Measurements from ENCODE around the gene TUBB. TPM values are rescaled to one million over a fixed set of nuclear protein-coding genes. Genes with fewer than 3 reads are reported as not detected.

TUBB gene
- 159 and 174 TPM in 2 replicates for polyA plus RNA-seq

DNA sequence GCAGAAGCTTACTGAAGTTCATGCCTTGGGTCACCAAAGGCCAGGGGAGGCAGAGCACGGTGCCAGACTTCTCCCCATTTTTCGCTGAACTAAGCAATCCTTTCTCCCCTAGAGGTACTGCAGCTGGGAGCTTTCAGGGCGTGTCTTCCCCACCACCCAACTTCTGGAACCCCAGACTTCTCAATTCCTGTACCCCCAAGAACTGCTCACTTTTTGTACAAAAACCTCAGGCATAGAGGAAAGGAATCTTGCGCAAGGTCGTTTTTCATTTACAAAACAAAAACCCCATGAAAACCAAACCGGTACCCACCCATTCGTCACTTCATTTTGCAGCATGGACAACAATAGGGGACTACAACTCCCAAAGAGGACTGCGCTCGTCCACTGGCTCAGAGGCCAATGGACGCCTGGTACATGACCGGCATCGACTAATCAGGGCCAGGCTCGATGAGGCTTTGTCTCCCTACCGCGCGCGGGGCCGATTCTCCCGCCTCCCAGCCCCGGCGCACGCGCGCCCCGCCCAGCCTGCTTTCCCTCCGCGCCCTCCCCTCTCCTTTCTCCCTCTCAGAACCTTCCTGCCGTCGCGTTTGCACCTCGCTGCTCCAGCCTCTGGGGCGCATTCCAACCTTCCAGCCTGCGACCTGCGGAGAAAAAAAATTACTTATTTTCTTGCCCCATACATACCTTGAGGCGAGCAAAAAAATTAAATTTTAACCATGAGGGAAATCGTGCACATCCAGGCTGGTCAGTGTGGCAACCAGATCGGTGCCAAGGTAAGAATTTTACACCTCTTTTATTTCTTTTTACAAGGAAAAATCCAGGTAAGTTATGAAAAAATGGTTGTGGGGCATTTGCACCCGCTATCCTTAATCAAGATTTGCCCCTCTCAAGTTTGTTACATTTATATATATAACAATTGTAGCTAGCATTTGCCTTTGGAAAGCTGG is at the start of gene TUBB:
TUBB (plus strand) TSS at position 562 of the 947 bp plus-strand sequence; CDS start at position 717, 155 bp downstream.

GRCh38 chr6:30672445-30673253 is 47.5 kb upstream of the TUBB start, which contains the start of gene DHX16:
DHX16 (minus strand) TSS chr6:30673006; CDS start chr6:30672841, 165 bp downstream.

DNA sequence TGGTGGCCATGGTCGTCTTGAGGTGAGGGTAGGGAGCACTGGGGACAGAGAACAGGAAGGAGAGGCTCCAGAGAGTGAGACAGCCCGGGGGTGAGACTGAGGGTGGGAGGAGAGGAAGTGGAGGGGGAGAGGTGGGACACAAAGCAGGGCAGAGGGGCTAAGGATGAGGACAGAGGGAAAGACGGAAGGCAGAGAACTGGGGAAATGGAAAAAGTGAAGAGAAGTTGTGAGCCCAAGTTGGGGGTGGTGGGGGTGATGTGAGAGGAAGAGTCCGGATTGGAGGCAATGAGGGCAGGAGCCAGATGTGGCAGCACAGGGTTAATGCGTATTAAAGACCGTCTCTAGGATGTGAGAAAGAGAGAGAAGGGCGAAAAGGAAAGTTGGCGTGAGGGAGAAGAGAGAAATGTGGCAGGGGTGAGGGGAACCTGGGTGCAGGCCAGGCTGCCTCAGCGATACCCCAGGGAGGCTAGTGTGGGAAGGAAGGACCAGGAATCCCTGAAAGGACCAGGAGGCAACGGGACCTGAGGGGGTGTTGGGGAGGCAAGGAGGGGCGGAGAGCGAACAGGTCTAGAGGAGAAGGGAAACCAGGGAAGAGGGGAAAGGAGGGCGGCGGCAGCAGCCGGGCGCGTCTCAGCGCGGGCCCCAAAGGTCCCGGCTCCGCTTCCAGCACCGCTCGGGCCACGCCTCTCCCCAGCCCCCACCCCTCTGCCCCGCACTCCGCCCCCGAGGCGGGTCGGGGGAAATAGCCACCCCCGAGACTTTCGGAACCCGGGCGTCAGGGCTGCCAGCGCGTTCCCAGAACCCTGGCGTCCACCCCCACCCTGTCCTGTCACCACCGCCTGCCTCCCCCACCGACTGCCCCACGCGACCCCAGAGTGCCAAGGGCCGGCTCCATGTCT is 33.9 kb upstream of the TUBB start, which contains the start of gene PPP1R18:
PPP1R18 (minus strand) TSS at position 637 of the 899 bp plus-strand sequence; CDS start at position 10, 627 bp downstream.

GRCh38 chr6:30690403-30691207 is 29.5 kb upstream of the TUBB start, which contains the start of gene NRM:
NRM (minus strand) TSS chr6:30690984; CDS start chr6:30690974, 10 bp downstream.

GRCh38 chr6:30717129-30717844 is 2.9 kb upstream of the TUBB start, which contains the start of gene MDC1:
MDC1 (minus strand) TSS chr6:30717281; CDS start chr6:30715175, 2,106 bp downstream.

GRCh38 chr6:30742316-30743098 is 22.4 kb downstream of the TUBB start, which contains the start of gene FLOT1:
FLOT1 (minus strand) TSS chr6:30742687; CDS start chr6:30742189, 498 bp downstream.

DNA sequence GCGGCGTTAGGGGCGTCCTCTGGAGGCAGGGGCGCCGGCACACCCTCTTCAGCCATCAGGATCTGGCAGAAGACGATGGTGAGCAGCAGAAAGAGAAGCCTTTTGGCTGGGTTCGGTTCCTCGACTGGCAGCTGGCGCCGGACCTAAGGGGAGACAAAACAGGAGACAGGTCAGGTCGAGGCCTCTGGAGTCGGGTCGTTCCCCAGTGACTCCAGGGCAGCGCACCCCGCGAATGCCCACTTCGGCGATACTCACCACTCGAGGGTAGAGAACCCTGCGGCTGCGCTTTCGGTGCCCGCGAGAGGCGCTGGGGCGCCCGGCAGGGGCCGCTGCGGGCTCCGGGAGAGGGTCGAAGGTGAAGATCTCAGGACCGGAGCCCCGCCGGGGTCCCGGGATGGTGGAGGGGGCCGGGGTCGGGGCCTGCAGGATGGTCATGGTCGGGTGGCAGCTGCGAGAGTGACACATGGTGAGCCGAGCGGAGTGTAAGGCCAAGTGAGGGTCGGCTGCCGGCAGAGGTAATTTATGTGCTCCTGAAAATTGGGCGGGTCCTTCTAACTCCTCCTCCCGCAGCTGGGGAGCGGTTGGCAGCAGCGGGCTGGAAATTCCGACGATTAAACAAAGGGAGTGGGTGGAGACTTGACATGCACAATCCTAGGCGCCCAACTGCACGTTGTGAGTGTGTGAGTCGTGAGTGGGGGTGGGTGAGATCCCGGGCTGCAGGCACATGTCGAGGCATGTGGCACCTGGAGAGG is 24.1 kb downstream of the TUBB start, which contains the start of gene IER3:
IER3 (minus strand) TSS at position 494 of the 752 bp plus-strand sequence; CDS start at position 465, 29 bp downstream.

Other genes starting within 250 kb of the TUBB start
- gene HLA-E, start 230.8 kb upstream of the TUBB start, polyA plus RNA-seq, result 1.2 and 1.7 TPM in 2 replicates
- gene GNL1, start 163.9 kb upstream of the TUBB start, polyA plus RNA-seq, result 7.4 and 8.5 TPM in 2 replicates
- 5.1 and 9.6 TPM in 2 replicates for gene PRR3, start 163.1 kb upstream of the TUBB start, polyA plus RNA-seq
- gene ABCF1, start 148.9 kb upstream of the TUBB start, polyA plus RNA-seq, result 82.3 and 83.9 TPM in 2 replicates
- gene PPP1R10, start 103.1 kb upstream of the TUBB start, polyA plus RNA-seq, result 28.5 and 31.5 TPM in 2 replicates
- gene MRPS18B, start 102.5 kb upstream of the TUBB start, polyA plus RNA-seq, result 44.7 and 48.8 TPM in 2 replicates
- 18.2 and 19.7 TPM in 2 replicates for gene ATAT1, start 93.5 kb upstream of the TUBB start, polyA plus RNA-seq
- gene C6orf136, start 73.2 kb upstream of the TUBB start, polyA plus RNA-seq, result 148 and 276 TPM in 2 replicates
- 6.8 and 13.8 TPM in 2 replicates for gene DHX16, start 47.3 kb upstream of the TUBB start, polyA plus RNA-seq
- gene PPP1R18, start 33.7 kb upstream of the TUBB start, polyA plus RNA-seq, result 1.7 and 1.9 TPM in 2 replicates
- 0.53 and 1.5 TPM in 2 replicates for gene NRM, start 29.4 kb upstream of the TUBB start, polyA plus RNA-seq
- gene MDC1, start 3.1 kb upstream of the TUBB start, polyA plus RNA-seq, result 1.9 and 5.6 TPM in 2 replicates
- gene FLOT1, start 22.3 kb downstream of the TUBB start, polyA plus RNA-seq, result 34.3 and 35.3 TPM in 2 replicates
- 2.5 and 2.7 TPM in 2 replicates for gene IER3, start 24.2 kb downstream of the TUBB start, polyA plus RNA-seq
- 1.7 and 2.1 TPM in 2 replicates for gene DDR1, start 164.2 kb downstream of the TUBB start, polyA plus RNA-seq
- gene GTF2H4, start 187.9 kb downstream of the TUBB start, polyA plus RNA-seq, result 1.7 TPM in 1 of 2 replicates, not detected in the other
- 1.0 and 1.6 TPM in 2 replicates for gene VARS2, start 193.9 kb downstream of the TUBB start, polyA plus RNA-seq
- gene SFTA2, start 211.8 kb downstream of the TUBB start, polyA plus RNA-seq, result not detected in 2 replicates
- not detected in 2 replicates for gene MUCL3, start 220.6 kb downstream of the TUBB start, polyA plus RNA-seq